Neural cell (in vitro differentiated cells): ENCODE data around the gene TIMM13. TPM values are rescaled to one million over a fixed set of nuclear protein-coding genes. Genes with fewer than 3 reads are reported as not detected.

Experiments used
- H2AFZ ChIP-seq: fragments of 200-600, 300-800 bp; sonication (generic), shearing (Covaris generic); 2 replicates; pipeline ENCODE4 v1.6.0; 2014; ENCODE audit warnings: low read depth, mild to moderate bottlenecking, antibody characterized with exemption, low read length, moderate library complexity
- H3F3A ChIP-seq: fragments of 200-600 bp; shearing (Covaris generic); 2 replicates; pipeline ENCODE4 v1.6.1; 2016; ENCODE audit warnings: mild to moderate bottlenecking, moderate library complexity, mixed read lengths, antibody characterized with exemption, low read length; ENCODE audit not compliant: insufficient read depth, poor library complexity, severe bottlenecking
- H3K27ac ChIP-seq: fragments of 200-600, 300-800 bp; sonication (generic), shearing (Covaris generic); 2 replicates; pipeline ENCODE4 v1.5.1; 2014; ENCODE audit warnings: mild to moderate bottlenecking, low read length, moderate library complexity
- H3K27me3 ChIP-seq: fragments of 300-800, 200-600 bp; sonication (generic), shearing (Covaris generic); 2 replicates; pipeline ENCODE4 v1.6.0; 2014; ENCODE audit warnings: mild to moderate bottlenecking, low read depth, low read length, moderate library complexity; ENCODE audit not compliant: insufficient read depth
- H3K36me3 ChIP-seq: fragments of 300-800, 200-600 bp; sonication (generic), shearing (Covaris generic); 2 replicates; pipeline ENCODE4 v1.5.1; 2014; ENCODE audit warnings: mild to moderate bottlenecking, antibody characterized with exemption, low read length, moderate library complexity; ENCODE audit not compliant: insufficient read depth
- H3K4me2 ChIP-seq: fragments of 300-800, 200-600 bp; sonication (generic), shearing (Covaris generic); 2 replicates; pipeline ENCODE4 v1.6.0; 2014; ENCODE audit warnings: mild to moderate bottlenecking, low read length
- H3K4me3 ChIP-seq: fragments of 300-800, 200-600 bp; sonication (generic), shearing (Covaris generic); 2 replicates; pipeline ENCODE4 v1.5.1; 2014; ENCODE audit warnings: mild to moderate bottlenecking, low read length, moderate library complexity
- H3K79me2 ChIP-seq: fragments of 200-600 bp; shearing (Covaris generic); replicated peaks from 2 replicates; pipeline ENCODE4 v1.6.0; 2014; ENCODE audit warnings: mild to moderate bottlenecking, low read length, moderate library complexity; ENCODE audit not compliant: insufficient read depth
- H3K9ac ChIP-seq: fragments of 300-800, 200-600 bp; sonication (generic), shearing (Covaris generic); 2 replicates; pipeline ENCODE4 v1.6.1; 2016; ENCODE audit warnings: mild to moderate bottlenecking, low read length, mixed read lengths
- H3K9me2 ChIP-seq: fragments of 200-600 bp; shearing (Covaris generic); 2 replicates; pipeline ENCODE4 v1.6.1; 2016; ENCODE audit warnings: mild to moderate bottlenecking, low read length, mixed read lengths; ENCODE audit not compliant: insufficient read depth
- H3K9me3 ChIP-seq: fragments of 200-600, 300-800 bp; sonication (generic), shearing (Covaris generic); 2 replicates; pipeline ENCODE4 v1.6.1; 2016; ENCODE audit warnings: mild to moderate bottlenecking, mixed run types, low read length, moderate library complexity, mixed read lengths
- H4K20me1 ChIP-seq: fragments of 200-600 bp; shearing (Covaris generic); 2 replicates; pipeline ENCODE4 v1.6.1; 2016; ENCODE audit warnings: mild to moderate bottlenecking, mixed run types; ENCODE audit not compliant: insufficient read depth
- EP300 ChIP-seq: fragments of 450-650 bp; conservative IDR thresholded peaks from 2 replicates; pipeline ENCODE4 v1.6.1; 2014; ENCODE audit warnings: antibody characterized with exemption, mild to moderate bottlenecking, moderate library complexity; ENCODE audit not compliant: poor library complexity, severe bottlenecking
- EZH2 ChIP-seq: fragments of 200-600, 300-800 bp; shearing (Covaris generic), sonication (generic); IDR thresholded peaks from 2 replicates; pipeline ENCODE4 v1.6.1; 2014; ENCODE audit warnings: antibody characterized with exemption, low read length, borderline replicate concordance, mild to moderate bottlenecking; ENCODE audit not compliant: insufficient read depth, poor library complexity, severe bottlenecking
- MXI1 ChIP-seq: fragments of 450-650 bp; conservative IDR thresholded peaks from 2 replicates; pipeline ENCODE4 v1.6.1; 2014; ENCODE audit warnings: antibody characterized with exemption, mild to moderate bottlenecking; ENCODE audit not compliant: poor library complexity, severe bottlenecking
- POLR2AphosphoS5 ChIP-seq: IDR thresholded peaks from 2 replicates; pipeline ENCODE4 v1.6.1; 2012
- RAD21 ChIP-seq: fragments of 450-650 bp; conservative IDR thresholded peaks from 2 replicates; pipeline ENCODE4 v1.6.1; 2014; ENCODE audit warnings: antibody characterized with exemption, mild to moderate bottlenecking, moderate library complexity
- SMC3 ChIP-seq: fragments of 450-650 bp; conservative IDR thresholded peaks from 2 replicates; pipeline ENCODE4 v1.6.1; 2014; ENCODE audit warnings: antibody characterized with exemption, mild to moderate bottlenecking, moderate library complexity; ENCODE audit not compliant: poor library complexity
- TAF1 ChIP-seq: IDR thresholded peaks from 2 replicates; pipeline ENCODE4 v1.6.1; 2012; ENCODE audit warnings: low read depth
- polyA plus RNA-seq: library from polyadenylated mRNA; depleted of rRNA; stranded (reverse); fragments of >200 nt; gene quantifications from 2 replicates; pipeline ENCODE4 v1.2.3, GENCODE V29; 2014
- TF ChIP-seq, protein P1 (sequence below): fragments of 450-650 bp; IDR thresholded peaks from 2 replicates; pipeline ENCODE4 v1.5.1; 2014; ENCODE audit warnings: antibody characterized with exemption, mild to moderate bottlenecking, moderate library complexity; ENCODE audit not compliant: poor library complexity, severe bottlenecking
- TF ChIP-seq, protein P2 (sequence below): IDR thresholded peaks from 2 replicates; pipeline ENCODE4 v1.6.1; 2012; ENCODE audit warnings: borderline replicate concordance

The TIMM13 gene
- polyA plus RNA-seq, 1 donor from 2014 or later = 73.0 TPM

DNA sequence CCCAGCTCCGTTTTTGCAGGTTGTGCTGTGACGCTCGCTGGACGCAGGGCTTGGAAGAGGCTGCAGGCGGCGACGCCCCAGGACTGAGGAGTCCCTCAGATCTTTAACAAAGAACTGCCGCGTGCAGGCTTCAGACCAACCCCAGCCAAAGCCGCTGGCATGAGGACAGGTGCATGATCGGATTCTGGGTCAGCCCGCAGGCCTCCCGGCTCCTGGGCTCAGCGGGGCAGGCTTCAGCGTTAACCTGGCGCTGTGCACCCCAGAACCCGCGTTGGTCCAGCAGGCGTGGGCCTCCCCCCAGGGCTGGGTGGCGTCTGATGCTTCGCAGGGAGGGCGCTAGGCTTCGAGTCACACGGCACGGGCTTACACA, 920 bp upstream of the TIMM13 start:
- Histone ChIP-seq H3K4me2 (no peak overlapping the region), H3K9me3 (no peaks in the 10 kb centered on the region), H3K9me2 (no peaks in the 10 kb centered on the region), H4K20me1 (peaks cover 7% of the 10 kb centered on the region), H3K36me3 (no peaks in the 10 kb centered on the region), H2AFZ (no peak overlapping the region), H3K9ac (peak overlapping the region; percentile 94), H3F3A (no peaks in the 10 kb centered on the region), H3K27ac (peak overlapping the region; percentile 93), H3K27me3 (no peaks in the 10 kb centered on the region), H3K79me2 (peaks cover 11% of the 10 kb centered on the region), H3K4me3 (peak overlapping the region; percentile 100)
- TF ChIP-seq SMC3 = no peak
- TF ChIP-seq, protein P1, sequence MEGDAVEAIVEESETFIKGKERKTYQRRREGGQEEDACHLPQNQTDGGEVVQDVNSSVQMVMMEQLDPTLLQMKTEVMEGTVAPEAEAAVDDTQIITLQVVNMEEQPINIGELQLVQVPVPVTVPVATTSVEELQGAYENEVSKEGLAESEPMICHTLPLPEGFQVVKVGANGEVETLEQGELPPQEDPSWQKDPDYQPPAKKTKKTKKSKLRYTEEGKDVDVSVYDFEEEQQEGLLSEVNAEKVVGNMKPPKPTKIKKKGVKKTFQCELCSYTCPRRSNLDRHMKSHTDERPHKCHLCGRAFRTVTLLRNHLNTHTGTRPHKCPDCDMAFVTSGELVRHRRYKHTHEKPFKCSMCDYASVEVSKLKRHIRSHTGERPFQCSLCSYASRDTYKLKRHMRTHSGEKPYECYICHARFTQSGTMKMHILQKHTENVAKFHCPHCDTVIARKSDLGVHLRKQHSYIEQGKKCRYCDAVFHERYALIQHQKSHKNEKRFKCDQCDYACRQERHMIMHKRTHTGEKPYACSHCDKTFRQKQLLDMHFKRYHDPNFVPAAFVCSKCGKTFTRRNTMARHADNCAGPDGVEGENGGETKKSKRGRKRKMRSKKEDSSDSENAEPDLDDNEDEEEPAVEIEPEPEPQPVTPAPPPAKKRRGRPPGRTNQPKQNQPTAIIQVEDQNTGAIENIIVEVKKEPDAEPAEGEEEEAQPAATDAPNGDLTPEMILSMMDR = no peak
- TF ChIP-seq MXI1 = no peak
- TF ChIP-seq EP300 = no peak
- TF ChIP-seq, protein P2, sequence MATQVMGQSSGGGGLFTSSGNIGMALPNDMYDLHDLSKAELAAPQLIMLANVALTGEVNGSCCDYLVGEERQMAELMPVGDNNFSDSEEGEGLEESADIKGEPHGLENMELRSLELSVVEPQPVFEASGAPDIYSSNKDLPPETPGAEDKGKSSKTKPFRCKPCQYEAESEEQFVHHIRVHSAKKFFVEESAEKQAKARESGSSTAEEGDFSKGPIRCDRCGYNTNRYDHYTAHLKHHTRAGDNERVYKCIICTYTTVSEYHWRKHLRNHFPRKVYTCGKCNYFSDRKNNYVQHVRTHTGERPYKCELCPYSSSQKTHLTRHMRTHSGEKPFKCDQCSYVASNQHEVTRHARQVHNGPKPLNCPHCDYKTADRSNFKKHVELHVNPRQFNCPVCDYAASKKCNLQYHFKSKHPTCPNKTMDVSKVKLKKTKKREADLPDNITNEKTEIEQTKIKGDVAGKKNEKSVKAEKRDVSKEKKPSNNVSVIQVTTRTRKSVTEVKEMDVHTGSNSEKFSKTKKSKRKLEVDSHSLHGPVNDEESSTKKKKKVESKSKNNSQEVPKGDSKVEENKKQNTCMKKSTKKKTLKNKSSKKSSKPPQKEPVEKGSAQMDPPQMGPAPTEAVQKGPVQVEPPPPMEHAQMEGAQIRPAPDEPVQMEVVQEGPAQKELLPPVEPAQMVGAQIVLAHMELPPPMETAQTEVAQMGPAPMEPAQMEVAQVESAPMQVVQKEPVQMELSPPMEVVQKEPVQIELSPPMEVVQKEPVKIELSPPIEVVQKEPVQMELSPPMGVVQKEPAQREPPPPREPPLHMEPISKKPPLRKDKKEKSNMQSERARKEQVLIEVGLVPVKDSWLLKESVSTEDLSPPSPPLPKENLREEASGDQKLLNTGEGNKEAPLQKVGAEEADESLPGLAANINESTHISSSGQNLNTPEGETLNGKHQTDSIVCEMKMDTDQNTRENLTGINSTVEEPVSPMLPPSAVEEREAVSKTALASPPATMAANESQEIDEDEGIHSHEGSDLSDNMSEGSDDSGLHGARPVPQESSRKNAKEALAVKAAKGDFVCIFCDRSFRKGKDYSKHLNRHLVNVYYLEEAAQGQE = no peak
- no peak for TF ChIP-seq TAF1
- TF ChIP-seq RAD21 = no peak
- no peak for TF ChIP-seq EZH2
- TF ChIP-seq POLR2AphosphoS5 = no peak

DNA sequence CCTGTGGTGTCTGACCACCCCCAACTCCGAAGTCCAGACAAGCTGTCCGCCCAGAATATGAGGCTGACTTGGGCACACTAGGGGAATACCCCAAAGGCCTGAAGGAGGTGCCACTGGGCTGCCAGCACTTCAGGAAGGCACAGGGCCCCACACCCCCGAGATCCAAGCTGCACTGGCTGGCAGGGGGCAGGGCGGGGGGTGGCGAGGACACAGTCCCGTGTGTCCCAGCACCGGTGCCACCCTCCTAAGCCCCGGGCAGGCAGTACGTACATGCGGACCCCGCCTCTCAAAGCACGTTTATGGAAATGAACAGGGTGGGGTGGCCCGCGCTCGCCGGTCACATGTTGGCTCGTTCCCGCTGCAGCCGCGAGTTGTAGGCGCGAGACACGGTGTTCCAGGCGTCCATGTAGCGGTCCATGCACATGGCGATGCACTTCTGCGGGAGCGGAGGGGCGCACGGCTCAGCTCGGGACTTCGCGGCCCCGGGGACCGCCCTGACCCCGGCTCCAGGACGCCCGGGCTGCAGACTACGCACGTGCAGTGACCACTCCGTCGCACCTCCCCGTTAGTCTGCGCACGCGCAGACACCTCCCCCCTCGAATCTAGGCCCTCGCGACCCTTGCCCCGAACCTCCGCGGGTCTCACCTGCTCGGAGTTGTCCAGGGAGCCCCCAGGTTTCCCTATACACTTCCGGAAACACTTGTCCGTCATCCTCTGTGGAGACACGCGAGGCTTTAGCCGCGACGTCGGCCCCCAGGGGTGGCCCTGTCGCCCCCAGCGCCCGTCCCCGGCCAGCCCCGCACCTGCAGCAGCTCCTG, 566 bp downstream of the TIMM13 start:
- H3K4me3 ChIP-seq = peak overlapping the region; percentile 100
- H3K36me3 ChIP-seq = no peaks in the 10 kb centered on the region
- peaks cover 11% of the 10 kb centered on the region for H3K79me2 ChIP-seq
- H2AFZ ChIP-seq = peak overlapping the region; percentile 63
- H3K9ac ChIP-seq = peak overlapping the region; percentile 94
- H3K27me3 ChIP-seq = no peaks in the 10 kb centered on the region
- no peaks in the 10 kb centered on the region for H3K9me2 ChIP-seq
- no peaks in the 10 kb centered on the region for H3K9me3 ChIP-seq
- H3F3A ChIP-seq = no peaks in the 10 kb centered on the region
- TF ChIP-seq EP300 (no peak), SMC3 (no peak), MXI1 (no peak)
- peak overlapping the region; percentile 59 for H3K4me2 ChIP-seq
- peaks cover 7% of the 10 kb centered on the region for H4K20me1 ChIP-seq
- H3K27ac ChIP-seq = peak overlapping the region; percentile 93
